HepG2 (cell line): Measurements from ENCODE around the gene HSPE1.

Experiments
- JUNB ChIP-seq: sonication (generic); formaldehyde crosslinking; IDR thresholded peaks from 2 replicates; pipeline ENCODE4 v1.8.0; 2022; ENCODE audit warnings: missing genetic modification reagents, mild to moderate bottlenecking, borderline replicate concordance
- TF ChIP-seq, protein P1 (sequence below): sonication (generic); formaldehyde crosslinking; IDR thresholded peaks from 2 replicates; pipeline ENCODE4 v1.5.0; 2020; ENCODE audit warnings: mild to moderate bottlenecking, missing genetic modification reagents, moderate library complexity

GRCh38 chr2:197460649-197461048 is 39.5 kb upstream of the HSPE1 start:
- TF ChIP-seq, protein P1, sequence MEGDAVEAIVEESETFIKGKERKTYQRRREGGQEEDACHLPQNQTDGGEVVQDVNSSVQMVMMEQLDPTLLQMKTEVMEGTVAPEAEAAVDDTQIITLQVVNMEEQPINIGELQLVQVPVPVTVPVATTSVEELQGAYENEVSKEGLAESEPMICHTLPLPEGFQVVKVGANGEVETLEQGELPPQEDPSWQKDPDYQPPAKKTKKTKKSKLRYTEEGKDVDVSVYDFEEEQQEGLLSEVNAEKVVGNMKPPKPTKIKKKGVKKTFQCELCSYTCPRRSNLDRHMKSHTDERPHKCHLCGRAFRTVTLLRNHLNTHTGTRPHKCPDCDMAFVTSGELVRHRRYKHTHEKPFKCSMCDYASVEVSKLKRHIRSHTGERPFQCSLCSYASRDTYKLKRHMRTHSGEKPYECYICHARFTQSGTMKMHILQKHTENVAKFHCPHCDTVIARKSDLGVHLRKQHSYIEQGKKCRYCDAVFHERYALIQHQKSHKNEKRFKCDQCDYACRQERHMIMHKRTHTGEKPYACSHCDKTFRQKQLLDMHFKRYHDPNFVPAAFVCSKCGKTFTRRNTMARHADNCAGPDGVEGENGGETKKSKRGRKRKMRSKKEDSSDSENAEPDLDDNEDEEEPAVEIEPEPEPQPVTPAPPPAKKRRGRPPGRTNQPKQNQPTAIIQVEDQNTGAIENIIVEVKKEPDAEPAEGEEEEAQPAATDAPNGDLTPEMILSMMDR (CRISPR knock-in tag): no peak
- TF ChIP-seq JUNB (CRISPR knock-in tag): no peak
